22Rv1 (cell line): ENCODE results near the gene FYN.

Experiments
- CTCF ChIP-seq: fragments of 450-650 bp; IDR thresholded peaks from 2 replicates; pipeline ENCODE4 v1.5.1; 2017; ENCODE audit warnings: mild to moderate bottlenecking
- ZFX ChIP-seq: fragments of 450-650 bp; IDR thresholded peaks from 2 replicates; pipeline ENCODE4 v1.6.1; 2017; ENCODE audit warnings: antibody characterized with exemption, borderline replicate concordance

DNA sequence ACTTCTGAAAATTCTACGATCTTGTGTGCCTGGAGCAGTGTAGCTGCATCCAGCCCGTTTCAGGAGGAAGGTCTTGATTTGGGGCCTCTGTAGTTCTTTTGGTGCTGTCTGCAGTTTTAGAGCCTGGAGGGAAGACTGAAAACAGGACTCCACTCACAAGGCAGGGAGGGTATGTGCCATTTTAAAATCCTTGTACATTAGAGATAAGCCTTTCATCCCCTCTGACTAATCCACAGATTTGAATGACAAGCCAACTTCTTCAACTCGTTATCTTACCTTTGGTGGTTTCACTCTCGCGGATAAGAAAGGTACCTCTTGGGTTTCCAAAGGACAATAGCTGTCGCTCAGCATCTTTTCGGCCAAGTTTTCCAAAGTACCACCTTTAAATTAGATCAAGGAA, 169.5 kb downstream of the FYN start:
- TF ChIP-seq CTCF (no peak), ZFX (no peak)
